H1 (cell line): ENCODE results near the gene SSRP1. TPM values are rescaled to one million over a fixed set of nuclear protein-coding genes. Genes with fewer than 3 reads are reported as not detected.

Source experiments
- CTCF ChIA-PET: fragments of 300-600 bp; sonication (Branson Sonifier 250); formaldehyde crosslinking; loops from one replicate; lab custom pipeline; 2021; ENCODE audit not compliant: partially characterized antibody; lab: Charles Lee
- POLR2A ChIA-PET: fragments of 300-600 bp; sonication (Branson Sonifier 250); formaldehyde crosslinking; loops from one replicate; lab custom pipeline; 2021; ENCODE audit warnings: inconsistent platforms; ENCODE audit not compliant: partially characterized antibody; lab: Charles Lee
- DNase-seq, 2 experiments: peaks; one replicate each; pipeline versions ENCODE4 v3.0.0 to v3.0.0-alpha.2; 2010 to 2022; ENCODE audit warnings: low spot score in 2 of 2, low read depth in 1 of 2, mixed read lengths in 1 of 2
- FAIRE-seq: peaks from 2 replicates; lab custom pipeline; 2011; peaks lifted over from hg19 to GRCh38; lab: Jason Lieb, UNC
- H2AFZ ChIP-seq: 2 replicates; pipeline ENCODE4 v1.8.1; 2012; ENCODE audit warnings: low read length, inconsistent platforms
- H2AK5ac ChIP-seq: 2 replicates; pipeline ENCODE4 v1.6.1; 2013; ENCODE audit warnings: low read depth, low read length
- H2BK120ac ChIP-seq: replicated peaks from 2 replicates; pipeline ENCODE3; 2013; ENCODE audit warnings: low read depth, low read length, inconsistent platforms
- H2BK12ac ChIP-seq: 2 replicates; pipeline ENCODE4 v1.6.1; 2013; ENCODE audit warnings: low read depth, low read length
- H2BK15ac ChIP-seq: 2 replicates; pipeline ENCODE4 v1.6.1; 2013; ENCODE audit warnings: low read length
- H2BK20ac ChIP-seq: 2 replicates; pipeline ENCODE4 v1.6.1; 2013; ENCODE audit warnings: low read length
- H2BK5ac ChIP-seq: 2 replicates; pipeline ENCODE4 v1.6.1; 2013; ENCODE audit warnings: low read depth, low read length
- H3K14ac ChIP-seq: 2 replicates; pipeline ENCODE4 v1.6.1; 2013; ENCODE audit warnings: inconsistent platforms; ENCODE audit not compliant: insufficient read length
- H3K18ac ChIP-seq: 2 replicates; pipeline ENCODE4 v1.6.1; 2013; ENCODE audit warnings: low read length; ENCODE audit errors: extremely low read depth
- H3K23ac ChIP-seq: 2 replicates; pipeline ENCODE4 v1.6.1; 2013; ENCODE audit warnings: inconsistent platforms; ENCODE audit not compliant: insufficient read length
- H3K23me2 ChIP-seq: 2 replicates; pipeline ENCODE4 v1.6.1; 2013; ENCODE audit warnings: low read depth, low read length
- H3K27ac ChIP-seq: 2 replicates; pipeline ENCODE4 v1.6.1; 2011; ENCODE audit warnings: low read depth, low read length, inconsistent platforms
- H3K27me3 ChIP-seq, 4 experiments: replicated peaks in 1 of 4; 1 replicate in 1 of 4; 2 replicates in 3 of 4; pipeline versions ENCODE4 v1.6.1 to v1.8.1; 2011 to 2013; ENCODE audit warnings: low read length in 3 of 4, mild to moderate bottlenecking in 3 of 4, inconsistent platforms in 2 of 4, mixed read lengths in 2 of 4, moderate library complexity in 1 of 4; ENCODE audit not compliant: control insufficient read depth in 3 of 4, insufficient read depth in 3 of 4; ENCODE audit errors: extremely low read depth in 1 of 4
- H3K36me3 ChIP-seq, 4 experiments: 2 replicates each; pipeline versions ENCODE4 v1.6.1 to v1.8.1; 2011 to 2013; ENCODE audit warnings: mild to moderate bottlenecking in 4 of 4, low read length in 3 of 4, moderate library complexity in 2 of 4, control low read depth in 1 of 4, inconsistent platforms in 1 of 4; ENCODE audit not compliant: insufficient read depth in 4 of 4, control insufficient read depth in 2 of 4
- H3K4ac ChIP-seq: replicated peaks from 2 replicates; pipeline ENCODE3; 2013; ENCODE audit warnings: low read length, low read depth, mixed read lengths, inconsistent platforms; ENCODE audit not compliant: insufficient read length
- H3K4me1 ChIP-seq, 4 experiments: replicated peaks in 1 of 4; 1 replicate in 1 of 4; 2 replicates in 3 of 4; pipeline versions ENCODE4 v1.6.1 to v1.8.1; 2011 to 2013; ENCODE audit warnings: low read length in 3 of 4, inconsistent platforms in 2 of 4, mixed read lengths in 1 of 4; ENCODE audit not compliant: insufficient read depth in 4 of 4, control insufficient read depth in 3 of 4
- H3K4me2 ChIP-seq, 2 experiments: 2 replicates each; pipeline versions ENCODE4 v1.6.1 to v1.8.1; 2011 to 2013; ENCODE audit warnings: low read depth in 2 of 2, low read length in 2 of 2, control low read depth in 1 of 2, inconsistent platforms in 1 of 2, mild to moderate bottlenecking in 1 of 2; ENCODE audit not compliant: insufficient read depth in 1 of 2
- H3K4me3 ChIP-seq, 4 experiments: fragments of 200-600, 300-600 bp in 1 of 4; sonication (generic), shearing (Covaris generic), sonication (Bioruptor Twin) in 1 of 4; 2 replicates each; pipeline versions ENCODE4 v1.5.1 to v1.8.1; 2011 to 2016; ENCODE audit warnings: low read length in 4 of 4, low read depth in 3 of 4, control low read depth in 2 of 4, inconsistent platforms in 2 of 4, mild to moderate bottlenecking in 2 of 4, mixed read lengths in 1 of 4, moderate library complexity in 1 of 4; ENCODE audit not compliant: insufficient read depth in 2 of 4; ENCODE audit errors: extremely low read depth in 1 of 4
- H3K56ac ChIP-seq: replicated peaks from 2 replicates; pipeline ENCODE3; 2013; ENCODE audit warnings: low read depth, mild to moderate bottlenecking, mixed read lengths, low read length, inconsistent platforms; ENCODE audit not compliant: insufficient read length
- H3K79me1 ChIP-seq: 2 replicates; pipeline ENCODE4 v1.6.1; 2013; ENCODE audit warnings: low read depth, low read length, control low read depth
- H3K79me2 ChIP-seq, 2 experiments: 2 replicates each; pipeline versions ENCODE4 v1.6.1 to v1.8.1; 2012 to 2013; ENCODE audit warnings: low read length in 2 of 2, mild to moderate bottlenecking in 2 of 2, inconsistent platforms in 1 of 2; ENCODE audit not compliant: insufficient read depth in 2 of 2, control insufficient read depth in 1 of 2
- H3K9ac ChIP-seq, 4 experiments: replicated peaks in 1 of 4; 1 replicate in 1 of 4; 2 replicates in 3 of 4; pipeline versions ENCODE4 v1.6.1 to v1.8.1; 2011 to 2013; ENCODE audit warnings: low read depth in 3 of 4, low read length in 3 of 4, control low read depth in 2 of 4, mild to moderate bottlenecking in 2 of 4, moderate library complexity in 2 of 4, inconsistent platforms in 1 of 4; ENCODE audit errors: extremely low read depth in 1 of 4
- H3K9me3 ChIP-seq, 2 experiments: 2 replicates each; pipeline versions ENCODE4 v1.6.1 to v1.8.1; 2012 to 2013; ENCODE audit warnings: mild to moderate bottlenecking in 2 of 2, moderate library complexity in 2 of 2, control low read depth in 1 of 2, inconsistent platforms in 1 of 2, low read depth in 1 of 2, low read length in 1 of 2, mixed read lengths in 1 of 2; ENCODE audit not compliant: insufficient read depth in 2 of 2
- H4K20me1 ChIP-seq, 2 experiments: replicated peaks in 1 of 2; 2 replicates each; pipeline versions ENCODE3 to v1.8.1; 2011 to 2013; ENCODE audit warnings: inconsistent platforms in 2 of 2, low read length in 2 of 2, mild to moderate bottlenecking in 1 of 2; ENCODE audit not compliant: insufficient read depth in 2 of 2, control insufficient read depth in 1 of 2
- H4K5ac ChIP-seq: 2 replicates; pipeline ENCODE4 v1.6.1; 2013; ENCODE audit warnings: low read length, low read depth, mixed read lengths, inconsistent platforms; ENCODE audit not compliant: insufficient read length
- H4K8ac ChIP-seq: 2 replicates; pipeline ENCODE4 v1.8.0; 2013; ENCODE audit warnings: mild to moderate bottlenecking, moderate library complexity, low read length, inconsistent platforms; ENCODE audit not compliant: insufficient read depth; ENCODE audit errors: extremely low read depth
- H4K91ac ChIP-seq: replicated peaks from 2 replicates; pipeline ENCODE3; 2013; ENCODE audit warnings: low read length, mixed read lengths, inconsistent platforms; ENCODE audit not compliant: insufficient read length
- CBX8 ChIP-seq: fragments of 300-800, 300-1000 bp; sonication (generic); IDR thresholded peaks from 2 replicates; pipeline ENCODE4 v1.7.1; 2016; ENCODE audit warnings: low read depth, low read length, borderline replicate concordance
- GTF2F1 ChIP-seq: IDR thresholded peaks from 2 replicates; pipeline ENCODE4 v1.6.1; 2012; ENCODE audit warnings: low read depth, low read length, improper control_type of control experiment, borderline replicate concordance
- JUN ChIP-seq: IDR thresholded peaks from 2 replicates; pipeline ENCODE4 v1.6.1; 2011; ENCODE audit warnings: low read depth, mild to moderate bottlenecking, improper control_type of control experiment, low read length
- KDM5A ChIP-seq: fragments of 200-600 bp; IDR thresholded peaks from 2 replicates; pipeline ENCODE4 v1.7.1; 2012; ENCODE audit warnings: mild to moderate bottlenecking, low read length, inconsistent platforms, mixed read lengths
- MAFK ChIP-seq: IDR thresholded peaks from 2 replicates; pipeline ENCODE4 v1.6.1; 2012; ENCODE audit warnings: low read depth, mild to moderate bottlenecking, improper control_type of control experiment, low read length
- PHF8 ChIP-seq: fragments of 200-600 bp; sonication (generic); conservative IDR thresholded peaks from 2 replicates; pipeline ENCODE4 v1.7.1; 2012; ENCODE audit warnings: low read depth, mild to moderate bottlenecking, inconsistent platforms, low read length, moderate library complexity
- RXRA ChIP-seq: IDR thresholded peaks from 2 replicates; pipeline ENCODE4 v1.6.1; 2011; ENCODE audit warnings: low read depth, mild to moderate bottlenecking, low read length, moderate library complexity; ENCODE audit not compliant: insufficient read depth
- WGBS, 2 experiments: shearing (Covaris generic) in 1 of 2; methylation state at CpG; one replicate each; pipeline versions ENCODE4 v1.1.6 to v1.1.7; 2013 to 2015; ENCODE audit warnings: low lambda C conversion rate in 2 of 2, mixed read lengths in 2 of 2, inconsistent platforms in 1 of 2, low coverage in 1 of 2, missing lambda C conversion rate in 1 of 2; ENCODE audit not compliant: insufficient replicate concordance in 2 of 2, insufficient coverage in 1 of 2, insufficient read length in 1 of 2; ENCODE audit errors: extremely low coverage in 1 of 2, missing lambda C conversion rate in 1 of 2; 5-methylcytosine and 5-hydroxymethylcytosine counted together
- polyA plus RNA-seq, 7 experiments: library from polyadenylated mRNA; depleted of rRNA in 3 of 7; stranded (reverse) in 5 of 7; unstranded in 2 of 7; fragments of >200 nt in 5 of 7; fragments of 200-250 nt in 2 of 7; gene quantifications; 1 replicate in 5 of 7; 2 replicates in 1 of 7; 4 replicates in 1 of 7; pipeline versions ENCODE4 v1.2.1 to v1.2.3, GENCODE V29; 2011 to 2013; ENCODE audit warnings: missing spikeins in 2 of 7, mixed read lengths in 2 of 7
- total RNA-seq: library from RNA; stranded (reverse); fragmentation: NEBNext Ultra II Directional; extraction: Animal tissue kit (Norgen Biotek cat#: 25700); gene quantifications from 2 replicates; pipeline ENCODE4 v1.2.1, GENCODE V29; 2021
- TF ChIP-seq, protein P1 (sequence below): IDR thresholded peaks from 2 replicates; pipeline ENCODE4 v1.6.1; 2012; ENCODE audit warnings: low read length, inconsistent platforms
- TF ChIP-seq, protein P2 (sequence below): IDR thresholded peaks from 2 replicates; pipeline ENCODE4 v1.6.1; 2011; ENCODE audit warnings: low read depth, mild to moderate bottlenecking, low read length; ENCODE audit not compliant: insufficient read depth

Gene SSRP1
- total and polyA plus RNA-seq, 2 of the 8 experiments (the other 6 are each of a cell fraction or from before 2014, with no cell fraction given) = 259 to 281 TPM

DNA sequence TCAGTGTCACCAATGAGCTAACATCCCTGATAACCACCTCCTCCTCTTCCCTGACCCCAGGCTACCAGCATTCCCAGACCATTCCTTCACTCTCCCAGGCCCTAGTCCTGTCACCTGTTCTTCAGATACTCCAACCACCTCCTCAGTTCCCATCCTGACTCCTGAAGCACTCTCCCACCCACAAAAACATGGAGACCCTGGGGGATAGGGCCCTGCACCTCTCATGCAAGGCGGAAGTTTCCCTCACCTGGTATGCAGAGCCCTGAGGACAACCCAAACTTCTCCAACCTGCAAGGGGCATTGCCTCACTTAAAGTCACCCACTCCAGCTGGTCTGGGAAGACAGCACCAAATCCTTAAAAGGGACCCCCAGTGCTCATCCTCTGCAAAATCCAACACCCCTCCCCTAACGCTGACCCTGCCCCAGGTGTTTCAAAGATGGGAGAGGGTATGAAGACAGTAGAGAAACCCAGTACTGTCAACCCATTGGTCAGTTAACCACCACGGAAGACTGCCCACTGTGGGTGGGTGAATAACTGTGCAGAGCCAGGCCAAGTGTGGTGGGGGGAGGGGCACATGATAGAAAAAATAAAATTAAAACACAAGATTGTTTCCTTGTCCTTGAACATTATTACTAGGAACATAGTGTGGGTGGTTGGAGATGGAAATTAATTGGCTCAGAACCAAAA lies 12.4 kb downstream of the SSRP1 start:
- Histone ChIP-seq H3K27ac (no peak overlapping the region), H3K79me2 (peaks cover 8 to 43% of the 10 kb centered on the region in 2 experiments), H3K4me3 (peak overlapping the region; percentile 82 to 90 (median 88)), H4K8ac (no peak overlapping the region), H3K23ac (no peak overlapping the region), H3K79me1 (peaks cover 21% of the 10 kb centered on the region), H2BK20ac (no peak overlapping the region), H2AK5ac (0 out of 2 replicates have a peak overlapping the region, but pooled peaks have one; percentile 25), H3K4me1 (peaks cover 0 to 24% (median 20%) of the 10 kb centered on the region in 4 experiments; a peak in 6 of 7 replicates), H3K23me2 (peaks cover 17% of the 10 kb centered on the region), H3K36me3 (peaks cover 14 to 52% (median 38%) of the 10 kb centered on the region in 4 experiments), H3K56ac (no peak overlapping the region), H3K27me3 (no peaks in the 10 kb centered on the region), H4K91ac (no peak overlapping the region), H2BK12ac (0 out of 2 replicates have a peak overlapping the region, but pooled peaks have one; percentile 1), H2BK15ac (peak overlapping the region; percentile 40; the same call in 1 of the 2 replicates), H2BK120ac (no peak overlapping the region), H2AFZ (no peak overlapping the region), H3K14ac (no peak overlapping the region), H3K9me3 (no peaks in the 10 kb centered on the region), H3K18ac (no peak overlapping the region; the same call in 1 of the 2 replicates), H4K5ac (no peak overlapping the region), H3K4me2 (peak overlapping the region; percentile 74 to 78), H2BK5ac (peak overlapping the region; percentile 37; the same call in 1 of the 2 replicates), H4K20me1 (peaks cover 3 to 5% of the 10 kb centered on the region in 2 experiments), H3K4ac (peak overlapping the region; percentile 20), H3K9ac (peak overlapping the region in 2 of 4 experiments; percentile 67 to 71; a peak in 2 of 7 replicates)
- DNase-seq = no peak
- POLR2A ChIA-PET = interaction anchor here (0.9 to 45.7 kb wide), 13 partner anchors 1 to 317 kb away, joined by 3 to 1279 read pairs (median 5); partner anchors contain the start of genes P2RX3, SSRP1, TIMM10 and TNKS1BP1
- CTCF ChIA-PET = interaction anchor here (1.2 to 2.6 kb wide), 4 partner anchors 15 to 72 kb away, joined by 3 to 15 read pairs (median 4); no protein-coding TSS in a partner anchor
- FAIRE-seq = no peak
- WGBS, 2 experiments = 58% methylated on average over 3 of the region's 3 CpGs; no CpG with 5 or more reads in 1 of the 2 experiments
- TF ChIP-seq KDM5A (no peak), MAFK (no peak), RXRA (no peak), PHF8 (no peak), JUN (no peak), GTF2F1 (no peak), CBX8 (no peak)
- TF ChIP-seq, protein P1, sequence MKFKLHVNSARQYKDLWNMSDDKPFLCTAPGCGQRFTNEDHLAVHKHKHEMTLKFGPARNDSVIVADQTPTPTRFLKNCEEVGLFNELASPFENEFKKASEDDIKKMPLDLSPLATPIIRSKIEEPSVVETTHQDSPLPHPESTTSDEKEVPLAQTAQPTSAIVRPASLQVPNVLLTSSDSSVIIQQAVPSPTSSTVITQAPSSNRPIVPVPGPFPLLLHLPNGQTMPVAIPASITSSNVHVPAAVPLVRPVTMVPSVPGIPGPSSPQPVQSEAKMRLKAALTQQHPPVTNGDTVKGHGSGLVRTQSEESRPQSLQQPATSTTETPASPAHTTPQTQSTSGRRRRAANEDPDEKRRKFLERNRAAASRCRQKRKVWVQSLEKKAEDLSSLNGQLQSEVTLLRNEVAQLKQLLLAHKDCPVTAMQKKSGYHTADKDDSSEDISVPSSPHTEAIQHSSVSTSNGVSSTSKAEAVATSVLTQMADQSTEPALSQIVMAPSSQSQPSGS = no peak
- TF ChIP-seq, protein P2, sequence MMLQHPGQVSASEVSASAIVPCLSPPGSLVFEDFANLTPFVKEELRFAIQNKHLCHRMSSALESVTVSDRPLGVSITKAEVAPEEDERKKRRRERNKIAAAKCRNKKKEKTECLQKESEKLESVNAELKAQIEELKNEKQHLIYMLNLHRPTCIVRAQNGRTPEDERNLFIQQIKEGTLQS = no peak
